ENCODE results near the gene RXFP1. TPM values are rescaled to one million over a fixed set of nuclear protein-coding genes. Genes with fewer than 3 reads are reported as not detected.

Gene RXFP1
- total and polyA plus RNA-seq, 9 donors, result 0.35 to 3.6 (median 0.73) TPM

GRCh38 chr4:158625544-158625943, 103.9 kb downstream of the RXFP1 start:
- Histone ChIP-seq H3K27ac (no peak overlapping the region), H3K4me3 (no peak overlapping the region), H3K36me3 (no peaks in the 10 kb centered on the region), H3K27me3 (no peaks in the 10 kb centered on the region), H3K4me1 (ENCODE audit: insufficient read depth) (no peaks in the 10 kb centered on the region), H3K9me3 (no peaks in the 10 kb centered on the region)
- 68 to 73% (median 72%) methylated on average over 2 of the region's 2 CpGs for WGBS, 3 donors
- intact Hi-C loops (cut with DNase I), result loop anchor here in 1 of 4 donors (10.0 kb wide), 1 partner anchor 371 kb away; no protein-coding TSS in a partner anchor
- TF ChIP-seq CTCF (IDR thresholded peaks at IDR 0.05), result no peak
- no peak for TF ChIP-seq POLR2A (IDR thresholded peaks at IDR 0.05)
- no peak for TF ChIP-seq EP300 (IDR thresholded peaks at IDR 0.05)
- no peak for DNase-seq

- Histone ChIP-seq H3K27ac (no peak overlapping the region), H3K4me1 (ENCODE audit: insufficient read depth) (no peaks in the 10 kb centered on the region), H3K36me3 (no peaks in the 10 kb centered on the region), H3K27me3 (no peaks in the 10 kb centered on the region), H3K9me3 (no peaks in the 10 kb centered on the region), H3K4me3 (no peak overlapping the region)
- TF ChIP-seq EP300 (IDR thresholded peaks at IDR 0.05) (no peak), POLR2A (IDR thresholded peaks at IDR 0.05) (no peak)
- intact Hi-C loops (cut with DNase I), result no loop called here
- WGBS, 3 donors, result 13 to 27% (median 15%) methylated on average over 1 of the region's 1 CpG
- no peak for DNase-seq
Observed at GRCh38 chr4:158630893-158631292, 109.2 kb downstream of the RXFP1 start.

- no peak overlapping the region for H3K4me3 ChIP-seq
- no peaks in the 10 kb centered on the region for H3K9me3 ChIP-seq
- no peaks in the 10 kb centered on the region for H3K27me3 ChIP-seq
- 69 to 79% (median 75%) methylated on average over 1 of the region's 1 CpG for WGBS, 3 donors
- no peak for DNase-seq
- no peak overlapping the region for H3K27ac ChIP-seq
- no peaks in the 10 kb centered on the region for H3K36me3 ChIP-seq
- intact Hi-C loops (cut with DNase I), result no loop called here
- TF ChIP-seq POLR2A (IDR thresholded peaks at IDR 0.05), result no peak
- TF ChIP-seq CTCF (IDR thresholded peaks at IDR 0.05), result no peak
- no peaks in the 10 kb centered on the region for H3K4me1 ChIP-seq (ENCODE audit: insufficient read depth)
Observed at GRCh38 chr4:158636619-158637018, 114.9 kb downstream of the RXFP1 start.

GRCh38 chr4:158644356-158644755, 122.7 kb downstream of the RXFP1 start:
- TF ChIP-seq CTCF (IDR thresholded peaks at IDR 0.05) (no peak), EP300 (IDR thresholded peaks at IDR 0.05) (no peak), POLR2A (IDR thresholded peaks at IDR 0.05) (no peak)
- no peaks in the 10 kb centered on the region for H3K9me3 ChIP-seq
- no peaks in the 10 kb centered on the region for H3K27me3 ChIP-seq
- intact Hi-C loops (cut with DNase I), result no loop called here
- DNase-seq, result no peak
- H3K27ac ChIP-seq, result no peak overlapping the region
- H3K4me3 ChIP-seq, result no peak overlapping the region
- 21 to 57% (median 26%) methylated on average over 5 of the region's 5 CpGs for WGBS, 3 donors
- H3K36me3 ChIP-seq, result no peaks in the 10 kb centered on the region
- no peaks in the 10 kb centered on the region for H3K4me1 ChIP-seq (ENCODE audit: insufficient read depth)

GRCh38 chr4:158644760-158645159, 123.1 kb downstream of the RXFP1 start:
- DNase-seq, result no peak
- no peak overlapping the region for H3K4me3 ChIP-seq
- no peaks in the 10 kb centered on the region for H3K27me3 ChIP-seq
- H3K36me3 ChIP-seq, result no peaks in the 10 kb centered on the region
- H3K4me1 ChIP-seq (ENCODE audit: insufficient read depth), result no peaks in the 10 kb centered on the region
- TF ChIP-seq EP300 (IDR thresholded peaks at IDR 0.05), result no peak
- no peak for TF ChIP-seq CTCF (IDR thresholded peaks at IDR 0.05)
- TF ChIP-seq POLR2A (IDR thresholded peaks at IDR 0.05), result no peak
- no peak overlapping the region for H3K27ac ChIP-seq
- intact Hi-C loops (cut with DNase I), result no loop called here
- no peaks in the 10 kb centered on the region for H3K9me3 ChIP-seq
- 19 to 42% (median 20%) methylated on average over 3 of the region's 3 CpGs for WGBS, 3 donors

All from ovary (tissue), 9 donors.